WTC11 (cell line): ENCODE measurements around the gene TSHZ3. TPM values are rescaled to one million over a fixed set of nuclear protein-coding genes. Genes with fewer than 3 reads are reported as not detected.
A peak's percentile ranks its signal among the peaks of the same experiment; 100 is the strongest.

ENCODE experiments used
- ATAC-seq: fragments of 200-7000 bp; cut with Tn5 transposase; 2 replicates; pipeline ENCODE4 v1.10.0; 2021; ENCODE audit warnings: mild to moderate bottlenecking, moderate library complexity
- CTCF ChIA-PET: fragments of 300-600 bp; sonication (Branson Sonifier 250); formaldehyde crosslinking; loops from one replicate; lab custom pipeline; 2021; ENCODE audit warnings: antibody characterized with exemption; lab: Charles Lee
- POLR2A ChIA-PET: fragments of 350-600 bp; sonication (Branson Sonifier 250); formaldehyde crosslinking; loops from one replicate; lab custom pipeline; 2021; ENCODE audit warnings: antibody characterized with exemption; lab: Charles Lee
- DNase-seq: peaks from one replicate; pipeline ENCODE4 v3.0.0; 2021; ENCODE audit warnings: low spot score
- H3K27ac Mint-ChIP-seq: 2 replicates; pipeline ENCODE4 v1.8.0; 2021; ENCODE audit warnings: mixed read lengths
- H3K27me3 Mint-ChIP-seq: 2 replicates; pipeline ENCODE4 v1.8.0; 2021; ENCODE audit warnings: low read depth, mild to moderate bottlenecking, moderate library complexity, mixed read lengths
- H3K36me3 Mint-ChIP-seq: 2 replicates; pipeline ENCODE4 v1.8.0; 2021; ENCODE audit warnings: mixed read lengths
- H3K4me1 Mint-ChIP-seq: 2 replicates; pipeline ENCODE4 v1.8.0; 2022; ENCODE audit warnings: mixed read lengths
- H3K4me3 Mint-ChIP-seq: 2 replicates; pipeline ENCODE4 v1.8.0; 2021; ENCODE audit warnings: mild to moderate bottlenecking, moderate library complexity, mixed read lengths
- H3K9me3 Mint-ChIP-seq: 2 replicates; pipeline ENCODE4 v1.8.0; 2021; ENCODE audit warnings: mixed read lengths
- AFF4 ChIP-seq: sonication (generic); formaldehyde crosslinking; IDR thresholded peaks from 2 replicates; pipeline ENCODE4 v1.8.1; 2023; ENCODE audit warnings: mild to moderate bottlenecking, missing genetic modification reagents, borderline replicate concordance
- CBFB ChIP-seq: sonication (generic); formaldehyde crosslinking; IDR thresholded peaks from 2 replicates; pipeline ENCODE4 v1.8.1; 2022; ENCODE audit warnings: mild to moderate bottlenecking, low read depth, missing genetic modification reagents
- ELF4 ChIP-seq: sonication (generic); formaldehyde crosslinking; IDR thresholded peaks from 2 replicates; pipeline ENCODE4 v1.8.1; 2022; ENCODE audit warnings: low read depth, mild to moderate bottlenecking, moderate library complexity, missing genetic modification reagents
- JUN ChIP-seq: sonication (generic); formaldehyde crosslinking; IDR thresholded peaks from 2 replicates; pipeline ENCODE4 v1.8.0; 2023; ENCODE audit warnings: mild to moderate bottlenecking, missing genetic modification reagents
- NFATC4 ChIP-seq: fragments of 250-450 bp; sonication (Bioruptor Pico); IDR thresholded peaks from 2 replicates; pipeline ENCODE4 v1.9.0; 2021; ENCODE audit warnings: mild to moderate bottlenecking
- NR1H2 ChIP-seq: sonication (generic); formaldehyde crosslinking; IDR thresholded peaks from 2 replicates; pipeline ENCODE4 v1.9.0; 2021; ENCODE audit warnings: mild to moderate bottlenecking, moderate library complexity, missing genetic modification reagents
- NR2C2 ChIP-seq: sonication (generic); formaldehyde crosslinking; IDR thresholded peaks from 2 replicates; pipeline ENCODE4 v1.8.0; 2022; ENCODE audit warnings: mild to moderate bottlenecking, missing genetic modification reagents
- OVOL2 ChIP-seq: fragments of 250-450 bp; sonication (Bioruptor Pico); IDR thresholded peaks from 2 replicates; pipeline ENCODE4 v1.9.0; 2021; ENCODE audit warnings: mild to moderate bottlenecking, borderline replicate concordance
- PREB ChIP-seq: sonication (generic); formaldehyde crosslinking; IDR thresholded peaks from 2 replicates; pipeline ENCODE4 v1.8.1; 2022; ENCODE audit warnings: mild to moderate bottlenecking, missing genetic modification reagents, moderate library complexity, borderline replicate concordance
- RELA ChIP-seq: sonication (generic); formaldehyde crosslinking; IDR thresholded peaks from 2 replicates; pipeline ENCODE4 v1.8.1; 2022; ENCODE audit warnings: missing genetic modification reagents, mild to moderate bottlenecking, borderline replicate concordance
- RORB ChIP-seq: fragments of 250-450 bp; sonication (Bioruptor Pico); IDR thresholded peaks from 2 replicates; pipeline ENCODE4 v1.9.0; 2021; ENCODE audit warnings: mild to moderate bottlenecking
- STAT6 ChIP-seq: sonication (generic); formaldehyde crosslinking; conservative IDR thresholded peaks from 2 replicates; pipeline ENCODE4 v1.8.1; 2023; ENCODE audit warnings: mild to moderate bottlenecking, low read depth, missing genetic modification reagents, moderate library complexity
- TCF7 ChIP-seq: sonication (generic); formaldehyde crosslinking; IDR thresholded peaks from 2 replicates; pipeline ENCODE4 v1.8.0; 2022; ENCODE audit warnings: mild to moderate bottlenecking, low read depth, missing genetic modification reagents, moderate library complexity
- ZNF121 ChIP-seq: sonication (generic); formaldehyde crosslinking; IDR thresholded peaks from 2 replicates; pipeline ENCODE4 v1.8.0; 2023; ENCODE audit warnings: missing genetic modification reagents
- ZNF138 ChIP-seq: sonication (generic); formaldehyde crosslinking; conservative IDR thresholded peaks from 2 replicates; pipeline ENCODE4 v1.8.1; 2022; ENCODE audit warnings: mild to moderate bottlenecking, moderate library complexity, missing genetic modification reagents
- ZNF532 ChIP-seq: fragments of 250-450 bp; sonication (Bioruptor Pico); IDR thresholded peaks from 2 replicates; pipeline ENCODE4 v1.9.0; 2021; ENCODE audit warnings: mild to moderate bottlenecking, borderline replicate concordance
- ZNF671 ChIP-seq: fragments of 250-450 bp; sonication (Bioruptor Pico); IDR thresholded peaks from 2 replicates; pipeline ENCODE4 v1.8.0; 2021; ENCODE audit warnings: mild to moderate bottlenecking
- total RNA-seq: library from RNA; stranded (reverse); gene quantifications from 3 replicates; pipeline ENCODE4 v1.2.3, GENCODE V29; 2021

Gene TSHZ3
- total RNA-seq, 1 experiment from 2014 or later: 21.4 TPM

GRCh38 chr19:31318790-31319425, 30.3 kb downstream of the TSHZ3 start (continued):
- TF ChIP-seq ZNF138 (CRISPR knock-in tag): no peak

GRCh38 chr19:31317570-31317969, 31.7 kb downstream of the TSHZ3 start:
- H3K4me3 Mint-ChIP-seq: no peak overlapping the region
- TF ChIP-seq STAT6 (no peak), ZNF121 (CRISPR knock-in tag) (0 out of 2 replicates have a peak, but pooled peaks have one; percentile 40)
- TF ChIP-seq, all 79 proteins: peak for 1
- no peaks in the 10 kb centered on the region for H3K27me3 Mint-ChIP-seq
- H3K4me1 Mint-ChIP-seq: peaks cover 75% of the 10 kb centered on the region
- ChIA-PET CTCF (interaction anchor here (0.6 to 3.7 kb wide), 6 partner anchors 21 to 908 kb away, joined by 3 to 26 read pairs (median 4); no protein-coding TSS in a partner anchor), POLR2A (interaction anchor here (1.0 kb wide), 1 partner anchor 102 kb away, joined by 3 read pairs; no protein-coding TSS in a partner anchor)
- H3K27ac Mint-ChIP-seq: peak overlapping the region; percentile 56
- peaks cover 14% of the 10 kb centered on the region for H3K36me3 Mint-ChIP-seq
- ATAC-seq (peak; percentile 47), DNase-seq (no peak)
- H3K9me3 Mint-ChIP-seq: no peaks in the 10 kb centered on the region

- TF ChIP-seq JUN (CRISPR knock-in tag) (no peak), RORB (no peak), OVOL2 (CRISPR knock-in tag) (no peak), ELF4 (no peak), NR2C2 (CRISPR knock-in tag) (no peak), ZNF671 (CRISPR knock-in tag) (no peak), PREB (CRISPR knock-in tag) (no peak), TCF7 (CRISPR knock-in tag) (no peak), ZNF532 (CRISPR knock-in tag) (no peak), NFATC4 (CRISPR knock-in tag) (no peak), CBFB (no peak), AFF4 (no peak), NR1H2 (no peak), RELA (CRISPR knock-in tag) (no peak)
- Mint-ChIP-seq H3K27ac (peak overlapping the region; percentile 56), H3K27me3 (no peaks in the 10 kb centered on the region), H3K9me3 (no peaks in the 10 kb centered on the region), H3K4me3 (no peak overlapping the region; the same call in 1 of the 2 replicates), H3K36me3 (peaks cover 14% of the 10 kb centered on the region), H3K4me1 (peaks cover 77% of the 10 kb centered on the region)
- CTCF ChIA-PET: interaction anchor here (0.6 to 3.7 kb wide), 6 partner anchors 22 to 908 kb away, joined by 3 to 26 read pairs (median 4); no protein-coding TSS in a partner anchor
- ATAC-seq (no peak), DNase-seq (no peak)
- POLR2A ChIA-PET: interaction anchor here (1.0 kb wide), 1 partner anchor 102 kb away, joined by 3 read pairs; no protein-coding TSS in a partner anchor
Measured at GRCh38 chr19:31317093-31317492, 32.1 kb downstream of the TSHZ3 start.
